ENCODE data around the gene PEMT. TPM values are rescaled to one million over a fixed set of nuclear protein-coding genes. Genes with fewer than 3 reads are reported as not detected.
A peak's percentile ranks its signal among the peaks of the same experiment; 100 is the strongest.

Gene PEMT
- total and polyA plus RNA-seq, 10 donors: 8.9 to 21.3 (median 14.8) TPM

- no peak overlapping the region for H3K27ac ChIP-seq
- TF ChIP-seq POLR2A (IDR thresholded peaks at IDR 0.05): no peak
- TF ChIP-seq, protein P1, sequence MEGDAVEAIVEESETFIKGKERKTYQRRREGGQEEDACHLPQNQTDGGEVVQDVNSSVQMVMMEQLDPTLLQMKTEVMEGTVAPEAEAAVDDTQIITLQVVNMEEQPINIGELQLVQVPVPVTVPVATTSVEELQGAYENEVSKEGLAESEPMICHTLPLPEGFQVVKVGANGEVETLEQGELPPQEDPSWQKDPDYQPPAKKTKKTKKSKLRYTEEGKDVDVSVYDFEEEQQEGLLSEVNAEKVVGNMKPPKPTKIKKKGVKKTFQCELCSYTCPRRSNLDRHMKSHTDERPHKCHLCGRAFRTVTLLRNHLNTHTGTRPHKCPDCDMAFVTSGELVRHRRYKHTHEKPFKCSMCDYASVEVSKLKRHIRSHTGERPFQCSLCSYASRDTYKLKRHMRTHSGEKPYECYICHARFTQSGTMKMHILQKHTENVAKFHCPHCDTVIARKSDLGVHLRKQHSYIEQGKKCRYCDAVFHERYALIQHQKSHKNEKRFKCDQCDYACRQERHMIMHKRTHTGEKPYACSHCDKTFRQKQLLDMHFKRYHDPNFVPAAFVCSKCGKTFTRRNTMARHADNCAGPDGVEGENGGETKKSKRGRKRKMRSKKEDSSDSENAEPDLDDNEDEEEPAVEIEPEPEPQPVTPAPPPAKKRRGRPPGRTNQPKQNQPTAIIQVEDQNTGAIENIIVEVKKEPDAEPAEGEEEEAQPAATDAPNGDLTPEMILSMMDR (IDR thresholded peaks at IDR 0.05 in 8 of 11, conservative IDR thresholded peaks at IDR 0.05 in 3 of 11): peak in 6 of 11 experiments; percentile 9 to 41 (median 26)
- H3K4me3 ChIP-seq: no peak overlapping the region
- H3K4me1 ChIP-seq: peaks cover 0 to 52% (median 17%) of the 10 kb centered on the region in 6 donors
- intact Hi-C loops (cut with DNase I; ENCODE audit: low total_unique reads): loop anchor here (5.0 kb wide), 1 partner anchor 73 kb away; the partner anchor contains the start of gene RASD1
- no peaks in the 10 kb centered on the region for H3K9me3 ChIP-seq
- H3K36me3 ChIP-seq: peaks cover 0 to 15% (median 2%) of the 10 kb centered on the region in 6 donors
- no peak for DNase-seq
- 77 to 86% (median 81%) methylated on average over 6 to 7 of the region's 7 CpGs for WGBS, 5 donors
- no peaks in the 10 kb centered on the region for H3K27me3 ChIP-seq (replicated peaks in 1 of 7)
Measured at GRCh38 chr17:17570140-17570797, 21.2 kb downstream of the PEMT start.

DNA sequence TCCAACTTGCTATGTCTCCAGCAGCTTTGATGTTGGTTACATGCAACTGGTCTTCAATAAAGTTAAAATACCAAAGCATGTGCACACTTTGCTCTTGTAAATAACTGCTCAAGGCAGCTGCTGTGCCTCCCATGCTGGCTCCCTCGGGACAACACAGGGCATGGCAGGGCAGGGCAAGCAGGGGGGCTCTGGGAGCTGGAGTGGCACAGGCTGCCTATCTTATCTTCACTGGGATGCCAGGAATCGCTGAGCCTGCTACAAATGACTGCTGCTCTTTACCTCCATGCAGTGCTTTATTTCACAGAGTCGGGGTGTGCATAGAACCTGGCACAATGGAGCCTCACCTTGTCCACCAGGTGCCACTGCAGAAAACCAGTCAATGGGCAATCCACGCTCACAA lies 21.8 kb downstream of the PEMT start:
- H3K4me1 ChIP-seq: peaks cover 0 to 52% (median 17%) of the 10 kb centered on the region in 6 donors
- peaks cover 0 to 9% (median under 1%) of the 10 kb centered on the region in 6 donors for H3K36me3 ChIP-seq
- TF ChIP-seq, protein P1 (IDR thresholded peaks at IDR 0.05 in 8 of 11, conservative IDR thresholded peaks at IDR 0.05 in 3 of 11): no peak
- no peak for TF ChIP-seq POLR2A (IDR thresholded peaks at IDR 0.05)
- TF ChIP-seq POLR2AphosphoS5 (IDR thresholded peaks at IDR 0.05): no peak
- DNase-seq: no peak
- no peak overlapping the region for H3K4me3 ChIP-seq
- no peaks in the 10 kb centered on the region for H3K9me3 ChIP-seq
- no peaks in the 10 kb centered on the region for H3K27me3 ChIP-seq (replicated peaks in 1 of 7)
- WGBS, 5 donors: 83 to 96% (median 88%) methylated on average over 3 to 4 of the region's 4 CpGs
- intact Hi-C loops (cut with DNase I; ENCODE audit: low total_unique reads): loop anchor here (5.0 kb wide), 2 partner anchors 72 to 212 kb away; partner anchors contain the start of gene RASD1
- no peak overlapping the region for H3K27ac ChIP-seq

- no peak for TF ChIP-seq POLR2AphosphoS5 (IDR thresholded peaks at IDR 0.05)
- TF ChIP-seq, protein P1 (IDR thresholded peaks at IDR 0.05 in 8 of 11, conservative IDR thresholded peaks at IDR 0.05 in 3 of 11): peak; percentile 14 to 78 (median 61)
- intact Hi-C loops (cut with DNase I; ENCODE audit: low total_unique reads): loop anchor here (5.0 kb wide), 1 partner anchor 211 kb away; no protein-coding TSS in a partner anchor
Measured at GRCh38 chr17:17568772-17569195, 22.7 kb downstream of the PEMT start.

DNA sequence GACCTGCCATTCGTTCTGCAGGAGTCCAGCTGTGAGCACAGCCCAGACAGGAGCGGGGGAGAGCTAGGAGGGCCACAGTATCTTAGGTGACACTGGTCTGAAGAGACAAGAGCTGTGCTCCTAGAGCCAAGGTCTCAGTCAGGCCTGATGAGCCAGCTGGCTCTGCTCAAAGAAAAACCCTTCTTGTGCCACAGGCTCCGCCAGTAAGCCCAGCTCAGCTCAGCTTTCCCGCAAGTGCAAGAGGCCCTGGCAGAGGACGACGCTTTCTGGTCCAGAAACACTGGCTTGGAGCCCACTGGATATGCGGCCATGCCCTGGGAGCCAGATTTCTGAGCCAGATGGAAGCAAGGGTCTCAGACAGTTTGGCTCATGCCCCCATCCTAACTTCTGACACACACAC lies 23.9 kb downstream of the PEMT start:
- no peaks in the 10 kb centered on the region for H3K27me3 ChIP-seq (replicated peaks in 1 of 7)
- DNase-seq: no peak
- intact Hi-C loops (cut with DNase I; ENCODE audit: low total_unique reads): loop anchor here (5.0 kb wide), 1 partner anchor 210 kb away; no protein-coding TSS in a partner anchor
- H3K4me1 ChIP-seq: peaks cover 0 to 52% (median 17%) of the 10 kb centered on the region in 6 donors
- no peaks in the 10 kb centered on the region for H3K9me3 ChIP-seq
- peak in 2 of 3 donors; percentile 62 to 63 for TF ChIP-seq POLR2AphosphoS5 (IDR thresholded peaks at IDR 0.05)
- TF ChIP-seq POLR2A (IDR thresholded peaks at IDR 0.05): no peak
- 70 to 81% (median 78%) methylated on average over 3 to 7 of the region's 7 CpGs for WGBS, 5 donors
- H3K36me3 ChIP-seq: peaks cover 0 to 5% (median 0%) of the 10 kb centered on the region in 6 donors
- H3K27ac ChIP-seq: peak overlapping the region in 4 of 8 donors; percentile 2 to 48 (median 38)
- H3K4me3 ChIP-seq: no peak overlapping the region

More at GRCh38 chr17:17568772-17569195, 22.7 kb downstream of the PEMT start:
- H3K27me3 ChIP-seq (replicated peaks in 1 of 7): no peaks in the 10 kb centered on the region
- peaks cover 0 to 52% (median 17%) of the 10 kb centered on the region in 6 donors for H3K4me1 ChIP-seq
- peaks cover 0 to 5% (median 0%) of the 10 kb centered on the region in 6 donors for H3K36me3 ChIP-seq
- H3K9me3 ChIP-seq: no peaks in the 10 kb centered on the region
- H3K27ac ChIP-seq: no peak overlapping the region
- WGBS, 5 donors: 59 to 75% (median 66%) methylated on average over 4 to 6 of the region's 6 CpGs
- no peak overlapping the region for H3K4me3 ChIP-seq
- DNase-seq: peak; percentile 85
